ENCODE results near the gene UBE3D.

GRCh38 chr6:82909551-82909950 is 156.1 kb downstream of the UBE3D start:
- TF ChIP-seq CTCF (conservative IDR thresholded peaks at IDR 0.05) (no peak), ZFX (IDR thresholded peaks at IDR 0.05) (no peak)
